ENCODE results near the gene NANOS2.
A peak's percentile ranks its signal among the peaks of the same experiment; 100 is the strongest.
"Not testable (repeated sequence)": the region's sequence is repeated elsewhere in the genome, so short reads cannot be mapped to it uniquely, and the experiment has no call there.

The NANOS2 gene

GRCh38 chr19:45881082-45881908 is 33.3 kb downstream of the NANOS2 start:
- intact Hi-C loops (cut with DNase I), result no loop called here
- DNase-seq, result no peak

DNA sequence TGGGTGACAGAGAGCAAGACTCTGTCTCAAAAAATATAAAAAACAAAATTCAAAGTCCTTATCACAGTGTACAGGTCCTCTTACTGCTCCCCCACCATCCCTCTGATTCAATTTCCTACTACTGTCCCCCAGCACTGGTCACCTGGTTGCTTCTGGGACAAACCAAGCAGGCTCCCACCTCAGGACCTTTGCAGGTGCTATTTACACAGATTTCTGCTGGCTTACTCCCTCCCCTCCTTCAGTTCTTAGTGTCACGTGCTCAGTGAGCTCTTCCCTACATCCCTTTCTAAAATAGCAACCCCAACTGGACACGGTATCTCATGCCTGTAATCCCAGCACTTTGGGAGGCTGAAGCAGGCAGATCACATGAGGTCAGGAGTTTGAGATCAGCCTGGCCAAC is 34.6 kb downstream of the NANOS2 start:
- intact Hi-C loops (cut with DNase I), result no loop called here

DNA sequence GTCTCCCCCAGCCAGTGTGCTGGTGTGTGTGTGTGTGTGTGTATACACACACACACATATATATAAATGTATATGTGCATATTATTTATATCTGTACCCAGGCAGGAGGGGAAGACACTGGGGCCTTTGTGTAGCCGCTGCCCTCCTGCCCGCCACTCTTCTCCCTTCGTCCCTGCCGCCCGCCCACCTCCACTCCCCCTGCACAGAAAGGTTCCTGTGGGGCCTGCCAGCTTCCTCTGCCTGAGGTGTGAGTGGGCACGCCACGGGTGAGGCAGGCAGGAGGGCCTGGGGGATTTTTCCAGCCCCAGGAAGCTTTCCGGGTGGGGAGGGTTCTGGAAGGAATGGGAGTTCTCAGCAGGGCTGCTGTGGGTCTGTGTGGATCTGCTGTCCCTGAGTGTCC is 35.5 kb downstream of the NANOS2 start:
- peak in 1 of 10 donors; percentile 48 for DNase-seq

More for the DNA sequence above, 34.6 kb downstream of the NANOS2 start:
- no peak for DNase-seq

GRCh38 chr19:45878043-45878794 is 36.4 kb downstream of the NANOS2 start:
- peak in 1 of 10 donors; percentile 41 for DNase-seq
- intact Hi-C loops (cut with DNase I), result no loop called here

More for the DNA sequence above, 35.5 kb downstream of the NANOS2 start:
- intact Hi-C loops (cut with DNase I), result no loop called here

- DNase-seq, result no peak
- intact Hi-C loops (cut with DNase I), result no loop called here
Observed at GRCh38 chr19:45876411-45877197, 38.0 kb downstream of the NANOS2 start.

DNA sequence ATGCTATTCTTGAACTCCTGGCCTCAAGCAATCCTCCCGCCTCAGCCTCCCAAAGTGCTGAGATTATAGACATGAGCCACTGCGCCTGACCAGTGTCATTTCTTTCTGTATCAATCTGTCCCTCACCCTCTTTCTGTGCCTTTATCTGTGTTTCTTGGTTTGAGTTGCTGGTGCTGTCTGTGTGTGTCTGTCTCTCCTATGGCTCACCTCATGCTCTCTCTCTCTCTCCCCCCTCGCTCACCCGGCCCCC is 38.5 kb downstream of the NANOS2 start:
- no peak for DNase-seq
- intact Hi-C loops (cut with DNase I), result no loop called here

DNA sequence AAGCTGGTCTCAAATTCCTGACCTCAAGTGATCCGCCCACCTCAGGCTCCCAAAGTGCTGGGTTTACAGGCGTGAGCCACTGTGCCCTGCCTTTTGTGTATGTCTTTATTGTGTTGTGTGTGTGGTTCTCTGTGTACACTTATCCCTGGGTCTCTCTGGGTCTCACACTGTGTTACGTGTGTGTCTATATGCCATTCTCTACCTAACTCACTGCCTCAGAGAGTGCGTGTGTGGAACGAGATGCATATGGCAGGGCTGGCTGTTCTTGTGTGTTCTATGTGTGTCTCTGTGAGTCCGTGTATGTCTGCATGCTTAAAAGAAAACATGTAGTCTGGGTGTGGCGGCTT is 40.0 kb downstream of the NANOS2 start:
- no peak for DNase-seq
- intact Hi-C loops (cut with DNase I), result no loop called here

DNA sequence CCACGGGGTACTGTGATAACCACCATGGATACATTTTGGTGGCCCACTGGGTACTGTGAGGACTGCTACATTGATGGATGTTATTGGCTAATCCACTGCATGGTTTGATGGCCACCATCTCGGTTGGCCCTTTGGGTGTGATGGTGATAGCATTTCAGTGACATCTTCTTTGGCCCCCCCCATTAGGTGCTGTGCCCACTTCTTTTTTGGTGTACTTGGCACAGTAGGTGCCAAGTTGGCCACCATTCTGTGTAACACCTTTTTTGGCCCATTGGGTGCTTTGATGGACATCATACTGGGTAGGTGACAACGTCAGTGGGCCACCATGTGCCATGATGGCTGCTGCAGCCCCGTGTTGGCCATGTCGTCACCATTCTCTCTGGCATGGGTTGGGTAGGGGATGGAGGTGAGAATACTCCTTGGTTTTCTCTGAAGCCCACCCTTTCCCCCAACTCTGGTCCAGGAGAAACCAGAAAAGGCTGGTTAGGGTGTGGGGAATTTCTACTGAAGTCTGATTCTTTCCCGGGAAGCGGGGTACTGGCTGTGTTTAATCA is 41.3 kb downstream of the NANOS2 start:
- intact Hi-C loops (cut with DNase I), result no loop called here
- no peak for DNase-seq

DNA sequence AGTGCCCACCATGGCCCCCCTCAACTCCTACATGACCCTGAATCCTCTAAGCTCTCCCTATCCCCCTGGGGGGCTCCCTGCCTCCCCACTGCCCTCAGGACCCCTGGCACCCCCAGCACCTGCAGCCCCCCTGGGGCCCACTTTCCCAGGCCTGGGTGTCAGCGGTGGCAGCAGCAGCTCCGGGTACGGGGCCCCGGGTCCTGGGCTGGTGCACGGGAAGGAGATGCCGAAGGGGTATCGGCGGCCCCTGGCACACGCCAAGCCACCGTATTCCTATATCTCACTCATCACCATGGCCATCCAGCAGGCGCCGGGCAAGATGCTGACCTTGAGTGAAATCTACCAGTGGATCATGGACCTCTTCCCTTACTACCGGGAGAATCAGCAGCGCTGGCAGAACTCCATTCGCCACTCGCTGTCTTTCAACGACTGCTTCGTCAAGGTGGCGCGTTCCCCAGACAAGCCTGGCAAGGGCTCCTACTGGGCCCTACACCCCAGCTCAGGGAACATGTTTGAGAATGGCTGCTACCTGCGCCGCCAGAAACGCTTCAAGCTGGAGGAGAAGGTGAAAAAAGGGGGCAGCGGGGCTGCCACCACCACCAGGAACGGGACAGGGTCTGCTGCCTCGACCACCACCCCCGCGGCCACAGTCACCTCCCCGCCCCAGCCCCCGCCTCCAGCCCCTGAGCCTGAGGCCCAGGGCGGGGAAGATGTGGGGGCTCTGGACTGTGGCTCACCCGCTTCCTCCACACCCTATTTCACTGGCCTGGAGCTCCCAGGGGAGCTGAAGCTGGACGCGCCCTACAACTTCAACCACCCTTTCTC is 42.3 kb downstream of the NANOS2 start:
- intact Hi-C loops (cut with DNase I), result no loop called here
- no peak for DNase-seq

DNA sequence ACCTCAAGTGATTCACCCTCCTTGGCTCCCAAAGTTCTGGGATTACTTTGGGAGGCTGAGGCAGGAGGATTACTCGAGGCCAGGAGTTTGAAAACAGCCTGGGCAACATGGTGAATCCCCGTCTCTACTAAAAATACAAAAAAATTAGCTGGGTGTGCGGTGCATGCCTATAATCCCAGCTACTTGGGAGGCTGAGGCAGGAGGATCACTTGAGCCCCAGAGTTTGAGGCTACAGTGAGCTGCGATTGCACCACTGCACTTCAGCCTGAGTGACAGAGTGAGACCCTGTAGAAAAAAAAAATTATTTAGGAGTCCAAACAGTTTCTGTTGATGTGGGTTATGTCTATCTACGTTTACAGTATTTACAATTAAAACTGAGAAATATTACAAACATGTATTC is 43.8 kb downstream of the NANOS2 start:
- intact Hi-C loops (cut with DNase I), result no loop called here
- DNase-seq, result no peak

DNA sequence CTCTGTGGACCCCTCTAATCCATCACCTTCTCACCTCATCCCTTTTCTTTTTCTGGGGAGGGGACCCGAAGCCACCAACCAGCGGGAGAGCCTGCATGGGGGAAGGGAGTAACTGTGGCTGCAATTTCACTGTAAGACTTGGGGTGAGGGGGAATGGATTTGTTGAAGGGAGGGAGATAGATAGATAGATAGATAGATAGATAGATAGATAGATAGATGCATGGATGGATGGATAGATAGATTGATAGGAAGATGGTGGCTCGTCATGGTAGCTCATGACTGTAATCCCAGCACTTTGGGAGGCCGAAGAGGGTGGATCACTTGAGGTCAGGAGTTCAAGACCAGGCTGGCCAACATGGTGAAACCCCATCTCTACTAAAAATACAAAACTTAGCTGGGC is 47.3 kb downstream of the NANOS2 start:
- intact Hi-C loops (cut with DNase I), result not testable (repeated sequence)

GRCh38 chr19:45866400-45867176 is 48.0 kb downstream of the NANOS2 start:
- DNase-seq, result peak in 2 of 10 donors; percentile 38 to 50
- intact Hi-C loops (cut with DNase I), result no loop called here

More for the DNA sequence above, 47.3 kb downstream of the NANOS2 start:
- peak in 1 of 10 donors; percentile 1 for DNase-seq

- intact Hi-C loops (cut with DNase I), result loop anchor here (2.0 kb wide), 1 partner anchor 151 kb away; no protein-coding TSS in a partner anchor
- peak in 2 of 10 donors; percentile 24 to 66 for DNase-seq
Observed at GRCh38 chr19:45865269-45865948, 49.2 kb downstream of the NANOS2 start.

- intact Hi-C loops (cut with DNase I), result loop anchor here (2.0 kb wide), 1 partner anchor 152 kb away; no protein-coding TSS in a partner anchor
- peak in 2 of 10 donors; percentile 18 to 72 for DNase-seq
Observed at GRCh38 chr19:45864629-45865082, 49.9 kb downstream of the NANOS2 start.

GRCh38 chr19:45863840-45864628 is 50.5 kb downstream of the NANOS2 start, which contains the start of gene FOXA3:
Gene FOXA3, plus strand, starts transcription at chr19:45864326. Its CDS starts 131 bp downstream, at chr19:45864457.
- peak in 5 of 10 donors; percentile 29 to 90 (median 58) for DNase-seq
- intact Hi-C loops (cut with DNase I), result loop anchor here (2.0 kb wide), 2 partner anchors 23 to 153 kb away; partner anchors contain the start of gene IRF2BP1

DNA sequence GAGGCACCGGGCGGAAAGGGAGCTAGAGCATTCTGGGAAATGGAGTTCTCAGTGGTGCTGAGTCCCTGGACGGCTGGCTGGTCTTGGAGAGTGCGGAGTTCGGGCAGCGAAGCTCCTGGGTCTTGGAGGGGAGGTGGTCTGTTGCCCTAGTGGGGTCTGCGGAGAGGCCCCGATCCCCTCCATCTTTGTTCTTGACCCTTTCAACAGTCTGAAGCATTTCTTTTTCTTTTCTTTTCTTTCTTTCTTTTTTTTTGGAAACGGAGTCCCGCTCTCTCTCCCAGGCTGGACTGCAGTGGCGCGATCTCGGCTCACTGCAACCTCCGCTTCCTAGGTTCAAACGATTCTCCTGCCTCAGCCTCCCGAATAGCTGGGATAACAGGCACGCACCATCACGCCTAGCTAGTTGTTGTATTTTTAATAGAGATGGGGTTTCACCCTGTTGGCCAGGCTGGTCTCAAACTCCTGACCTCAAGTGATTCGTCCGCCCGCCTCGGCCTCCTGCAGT is 51.2 kb downstream of the NANOS2 start:
- intact Hi-C loops (cut with DNase I), result loop anchor here (2.0 kb wide), 1 partner anchor 23 kb away; the partner anchor contains the start of gene IRF2BP1

More for the DNA sequence above, 51.2 kb downstream of the NANOS2 start:
- peak in 1 of 10 donors; percentile 40 for DNase-seq
